Neural cell (in vitro differentiated cells): ENCODE data around the gene SPARCL1.

ENCODE experiments used
- CTCF ChIP-seq: fragments of 450-650 bp; IDR thresholded peaks from 2 replicates; pipeline ENCODE4 v1.5.1; 2014; ENCODE audit warnings: antibody characterized with exemption, mild to moderate bottlenecking, moderate library complexity; ENCODE audit not compliant: poor library complexity, severe bottlenecking
- EP300 ChIP-seq: fragments of 450-650 bp; conservative IDR thresholded peaks from 2 replicates; pipeline ENCODE4 v1.6.1; 2014; ENCODE audit warnings: antibody characterized with exemption, mild to moderate bottlenecking, moderate library complexity; ENCODE audit not compliant: poor library complexity, severe bottlenecking
- EZH2 ChIP-seq: fragments of 200-600, 300-800 bp; shearing (Covaris generic), sonication (generic); IDR thresholded peaks from 2 replicates; pipeline ENCODE4 v1.6.1; 2014; ENCODE audit warnings: antibody characterized with exemption, low read length, borderline replicate concordance, mild to moderate bottlenecking; ENCODE audit not compliant: insufficient read depth, poor library complexity, severe bottlenecking
- MXI1 ChIP-seq: fragments of 450-650 bp; conservative IDR thresholded peaks from 2 replicates; pipeline ENCODE4 v1.6.1; 2014; ENCODE audit warnings: antibody characterized with exemption, mild to moderate bottlenecking; ENCODE audit not compliant: poor library complexity, severe bottlenecking
- POLR2AphosphoS5 ChIP-seq: IDR thresholded peaks from 2 replicates; pipeline ENCODE4 v1.6.1; 2012
- RAD21 ChIP-seq: fragments of 450-650 bp; conservative IDR thresholded peaks from 2 replicates; pipeline ENCODE4 v1.6.1; 2014; ENCODE audit warnings: antibody characterized with exemption, mild to moderate bottlenecking, moderate library complexity
- TF ChIP-seq, protein P1 (sequence below): IDR thresholded peaks from 2 replicates; pipeline ENCODE4 v1.6.1; 2012; ENCODE audit warnings: borderline replicate concordance

GRCh38 chr4:87516683-87517082 lies 12.5 kb downstream of the SPARCL1 start:
- TF ChIP-seq CTCF (no peak), MXI1 (no peak), EZH2 (no peak), RAD21 (no peak), EP300 (no peak), POLR2AphosphoS5 (no peak)
- TF ChIP-seq, protein P1, sequence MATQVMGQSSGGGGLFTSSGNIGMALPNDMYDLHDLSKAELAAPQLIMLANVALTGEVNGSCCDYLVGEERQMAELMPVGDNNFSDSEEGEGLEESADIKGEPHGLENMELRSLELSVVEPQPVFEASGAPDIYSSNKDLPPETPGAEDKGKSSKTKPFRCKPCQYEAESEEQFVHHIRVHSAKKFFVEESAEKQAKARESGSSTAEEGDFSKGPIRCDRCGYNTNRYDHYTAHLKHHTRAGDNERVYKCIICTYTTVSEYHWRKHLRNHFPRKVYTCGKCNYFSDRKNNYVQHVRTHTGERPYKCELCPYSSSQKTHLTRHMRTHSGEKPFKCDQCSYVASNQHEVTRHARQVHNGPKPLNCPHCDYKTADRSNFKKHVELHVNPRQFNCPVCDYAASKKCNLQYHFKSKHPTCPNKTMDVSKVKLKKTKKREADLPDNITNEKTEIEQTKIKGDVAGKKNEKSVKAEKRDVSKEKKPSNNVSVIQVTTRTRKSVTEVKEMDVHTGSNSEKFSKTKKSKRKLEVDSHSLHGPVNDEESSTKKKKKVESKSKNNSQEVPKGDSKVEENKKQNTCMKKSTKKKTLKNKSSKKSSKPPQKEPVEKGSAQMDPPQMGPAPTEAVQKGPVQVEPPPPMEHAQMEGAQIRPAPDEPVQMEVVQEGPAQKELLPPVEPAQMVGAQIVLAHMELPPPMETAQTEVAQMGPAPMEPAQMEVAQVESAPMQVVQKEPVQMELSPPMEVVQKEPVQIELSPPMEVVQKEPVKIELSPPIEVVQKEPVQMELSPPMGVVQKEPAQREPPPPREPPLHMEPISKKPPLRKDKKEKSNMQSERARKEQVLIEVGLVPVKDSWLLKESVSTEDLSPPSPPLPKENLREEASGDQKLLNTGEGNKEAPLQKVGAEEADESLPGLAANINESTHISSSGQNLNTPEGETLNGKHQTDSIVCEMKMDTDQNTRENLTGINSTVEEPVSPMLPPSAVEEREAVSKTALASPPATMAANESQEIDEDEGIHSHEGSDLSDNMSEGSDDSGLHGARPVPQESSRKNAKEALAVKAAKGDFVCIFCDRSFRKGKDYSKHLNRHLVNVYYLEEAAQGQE, result no peak
